GM13977 (cell line): Measurements from ENCODE around the gene GFI1B.

Experiments
- DNase-seq: peaks from one replicate; pipeline ENCODE4 v3.0.0; 2012; ENCODE audit warnings: low spot score
- CTCF ChIP-seq: IDR thresholded peaks from 2 replicates; pipeline ENCODE4 v1.5.1; 2012; ENCODE audit warnings: mild to moderate bottlenecking, control low read depth; ENCODE audit not compliant: insufficient read depth; ENCODE audit errors: extremely low read depth, missing control alignments
- in situ Hi-C: fragments of 300-500 bp; cut with MboI; formaldehyde crosslinking; loops from one replicate; pipeline ENCODE4 v1.12.0; 2022; ENCODE audit warnings: low sequenced_read_pairs, low pct_unique_long_range_greater_than_20kb, mixed read lengths, inconsistent platforms; ENCODE audit not compliant: unreplicated experiment

Gene GFI1B

DNA sequence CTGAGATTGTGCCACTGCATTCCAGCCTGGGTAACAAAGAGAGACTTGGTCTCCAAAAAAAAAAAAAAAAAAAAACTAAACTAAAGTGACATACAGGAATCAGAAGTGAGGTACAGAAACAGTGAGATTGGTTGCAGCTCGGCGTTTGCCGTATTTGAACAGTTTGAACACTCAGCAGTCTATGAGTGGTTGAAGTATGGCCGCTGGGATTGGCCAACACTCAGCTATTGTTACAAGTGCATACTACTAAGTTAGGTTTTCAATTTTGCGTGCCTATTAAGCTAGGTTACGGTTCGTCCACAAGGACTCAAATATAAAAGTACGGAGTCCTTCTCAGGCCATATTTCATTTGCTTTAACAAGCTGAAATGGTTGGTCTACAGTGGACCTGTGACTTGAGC lies 30.7 kb upstream of the GFI1B start:
- in situ Hi-C loops = no loop called here
- TF ChIP-seq CTCF = no peak
- no peak for DNase-seq

DNA sequence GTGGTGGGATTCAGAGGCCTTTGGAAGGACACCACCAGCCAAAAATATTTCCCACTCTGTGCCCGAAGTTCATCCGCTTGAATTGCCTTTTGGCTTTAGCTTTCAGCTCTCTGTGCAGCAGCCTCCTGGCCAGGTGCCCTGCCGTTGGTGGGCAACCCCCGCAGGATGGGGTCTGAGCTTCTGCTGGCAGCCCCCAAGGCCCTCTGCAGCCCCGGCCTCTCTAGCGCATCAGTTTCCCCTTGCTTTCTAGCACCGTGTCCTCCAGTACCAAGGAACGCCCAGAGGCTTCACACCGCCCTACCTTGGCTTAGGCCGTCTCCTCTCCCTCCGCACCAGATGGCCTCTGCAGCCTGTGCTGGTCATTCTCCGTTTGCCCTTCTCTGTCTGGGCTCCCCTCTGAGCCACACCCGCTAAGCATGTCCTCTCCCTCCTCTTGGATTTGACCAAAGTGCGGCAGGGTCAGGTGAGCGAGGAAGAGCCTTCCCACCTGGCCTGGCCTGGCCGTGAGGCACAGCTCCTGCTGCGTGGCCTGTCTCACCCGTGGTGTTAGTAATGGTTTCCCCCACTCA lies 29.9 kb upstream of the GFI1B start:
- in situ Hi-C loops = no loop called here
- no peak for DNase-seq
- no peak for TF ChIP-seq CTCF

- TF ChIP-seq CTCF = no peak
- no peak for DNase-seq
- in situ Hi-C loops = no loop called here
Observed at GRCh38 chr9:132949709-132950108, 28.8 kb upstream of the GFI1B start.

DNA sequence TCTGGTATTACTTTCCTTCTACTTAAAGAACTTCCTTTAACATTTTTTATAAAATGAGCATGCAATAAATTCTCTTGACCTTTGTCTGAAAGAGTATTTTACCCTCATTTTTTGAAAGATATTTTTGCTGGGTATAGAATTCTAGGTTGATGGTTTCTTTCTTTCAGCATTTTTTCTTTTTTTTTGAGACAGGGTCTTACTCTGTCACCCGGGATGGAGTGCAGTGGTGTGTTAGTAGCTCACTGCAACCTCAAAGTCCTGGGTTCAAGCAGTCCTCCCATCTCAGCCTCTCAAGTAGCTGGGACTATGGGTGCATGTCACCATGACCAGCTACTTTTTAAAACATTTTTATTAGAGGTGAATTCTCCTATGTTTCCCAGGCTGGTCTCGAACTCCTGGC lies 23.4 kb upstream of the GFI1B start:
- DNase-seq = no peak
- in situ Hi-C loops = no loop called here

DNA sequence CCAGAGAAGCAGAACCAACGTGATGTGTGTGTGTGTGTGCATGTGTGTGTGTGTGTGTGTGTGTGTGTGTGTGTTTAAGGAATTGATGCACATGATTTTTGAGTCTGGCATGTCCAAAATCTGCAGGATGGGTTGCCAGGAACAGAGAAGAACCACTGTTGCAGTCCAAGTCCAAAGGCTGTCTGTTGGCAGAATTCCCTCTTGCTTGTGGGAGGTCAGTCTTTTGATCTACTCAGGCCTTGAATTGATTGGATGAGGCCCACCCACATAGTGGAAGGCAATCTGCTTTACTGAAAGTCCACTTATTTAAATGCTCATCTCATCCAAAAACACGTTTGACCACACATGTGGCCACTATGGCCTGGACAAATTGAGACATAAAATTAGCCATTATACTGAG lies 22.7 kb upstream of the GFI1B start:
- TF ChIP-seq CTCF = no peak
- no peak for DNase-seq
- in situ Hi-C loops = no loop called here

More for the DNA sequence above, 23.4 kb upstream of the GFI1B start:
- no peak for TF ChIP-seq CTCF

DNA sequence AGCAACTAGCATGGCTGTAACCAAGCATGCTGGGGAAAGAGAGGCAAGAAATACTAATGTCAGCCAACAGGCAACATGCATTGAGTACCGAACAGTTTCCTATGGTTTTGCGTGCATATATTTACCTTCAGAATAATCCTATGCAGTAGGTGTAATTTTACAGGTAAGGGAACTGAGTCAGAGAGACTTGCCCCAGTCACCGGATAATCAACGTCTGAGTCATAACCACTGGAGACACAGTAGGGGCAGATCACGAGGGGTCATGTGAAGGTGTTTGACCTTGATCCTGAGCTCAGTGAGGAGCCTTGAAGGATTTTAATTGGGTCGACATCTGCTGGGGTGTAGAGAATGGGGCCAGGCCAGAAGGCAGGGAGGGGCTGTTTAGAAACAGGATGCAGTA lies 20.7 kb upstream of the GFI1B start:
- TF ChIP-seq CTCF = no peak
- DNase-seq = no peak
- in situ Hi-C loops = no loop called here

DNA sequence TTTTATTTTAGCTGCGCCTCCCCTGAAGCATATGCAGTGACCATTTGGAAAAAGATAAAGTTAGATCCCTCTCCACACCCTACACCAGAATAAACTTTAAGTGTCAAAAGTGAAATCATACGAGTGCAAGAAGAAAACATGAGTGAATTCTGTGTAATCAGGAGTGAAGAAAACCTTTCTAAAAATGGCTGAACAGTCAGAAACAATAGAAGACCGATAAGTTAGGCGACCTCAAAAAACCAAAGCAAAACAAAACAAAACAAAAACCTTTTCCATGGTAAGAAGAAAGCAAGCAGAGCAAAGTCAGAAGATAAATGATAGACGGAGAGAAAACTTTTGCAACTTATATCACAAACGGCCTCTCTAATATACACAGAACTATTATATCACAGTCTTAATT lies 17.5 kb upstream of the GFI1B start:
- no peak for DNase-seq
- TF ChIP-seq CTCF = no peak
- in situ Hi-C loops = no loop called here
